ENCODE measurements around the gene PLPP6. TPM values are rescaled to one million over a fixed set of nuclear protein-coding genes. Genes with fewer than 3 reads are reported as not detected.

The PLPP6 gene
- total RNA-seq: 1 to 10 TPM; 5.2 to 7.0 (median 6.1) TPM

DNA sequence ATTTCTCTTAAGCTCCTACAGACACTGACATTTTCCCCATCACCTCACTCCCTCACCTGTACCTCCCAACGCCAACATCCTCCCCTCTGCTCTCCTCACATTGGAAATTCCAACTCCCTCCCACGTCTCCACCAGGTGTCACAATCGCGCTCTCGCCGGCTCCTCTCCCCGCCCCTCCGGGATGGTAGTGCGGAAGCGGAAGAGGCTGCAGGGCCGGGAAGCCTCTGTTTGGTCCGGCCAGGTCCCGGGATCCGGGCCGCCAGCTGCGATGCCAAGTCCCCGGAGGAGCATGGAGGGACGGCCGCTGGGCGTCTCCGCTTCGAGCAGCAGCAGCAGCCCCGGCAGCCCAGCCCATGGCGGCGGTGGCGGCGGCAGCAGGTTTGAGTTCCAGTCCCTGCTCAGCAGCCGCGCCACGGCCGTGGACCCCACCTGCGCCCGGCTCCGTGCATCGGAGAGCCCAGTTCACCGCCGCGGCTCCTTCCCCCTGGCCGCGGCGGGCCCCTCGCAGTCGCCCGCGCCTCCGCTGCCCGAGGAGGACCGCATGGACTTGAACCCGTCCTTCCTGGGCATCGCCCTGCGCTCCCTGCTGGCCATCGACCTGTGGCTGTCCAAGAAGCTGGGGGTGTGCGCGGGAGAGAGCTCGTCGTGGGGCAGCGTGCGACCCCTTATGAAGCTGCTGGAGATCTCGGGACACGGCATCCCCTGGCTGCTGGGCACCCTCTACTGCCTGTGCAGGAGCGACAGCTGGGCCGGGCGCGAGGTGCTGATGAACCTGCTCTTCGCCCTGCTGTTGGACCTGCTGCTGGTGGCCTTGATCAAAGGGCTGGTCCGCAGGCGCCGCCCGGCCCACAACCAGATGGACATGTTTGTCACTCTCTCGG is at the start of gene PLPP6:
Gene PLPP6, plus strand, starts transcription at position 187 of the 881 bp plus-strand sequence. Its CDS starts 82 bp downstream, at position 269.
- TF ChIP-seq CTCF (IDR thresholded peaks at IDR 0.05; ENCODE audit: low read depth): no peak

DNA sequence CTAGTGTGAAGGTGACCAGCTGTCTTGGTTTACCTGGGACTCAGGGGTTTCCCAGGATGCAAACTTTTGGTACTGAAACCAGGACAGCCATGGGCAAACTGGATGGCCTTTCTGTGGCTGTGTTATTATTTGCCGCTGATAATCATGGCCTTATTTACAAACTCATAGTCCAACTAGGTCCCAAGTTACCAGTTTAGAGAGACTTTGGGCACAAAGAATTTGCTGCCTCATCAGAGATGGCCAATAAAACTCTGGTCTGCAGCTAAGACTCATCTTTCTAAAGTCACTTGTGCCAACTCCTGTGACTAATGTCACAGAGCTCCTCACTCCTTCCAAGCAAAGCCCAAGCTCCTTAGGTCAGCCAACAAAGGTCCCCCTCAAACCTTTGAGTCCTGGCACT is 47.5 kb upstream of the PLPP6 start:
- no peak for TF ChIP-seq CTCF (IDR thresholded peaks at IDR 0.05; ENCODE audit: low read depth)

GRCh38 chr9:4615251-4615650 is 46.8 kb upstream of the PLPP6 start:
- no peak for TF ChIP-seq CTCF (IDR thresholded peaks at IDR 0.05; ENCODE audit: low read depth)

GRCh38 chr9:4615778-4616177 is 46.3 kb upstream of the PLPP6 start:
- no peak for TF ChIP-seq CTCF (IDR thresholded peaks at IDR 0.05; ENCODE audit: low read depth)

DNA sequence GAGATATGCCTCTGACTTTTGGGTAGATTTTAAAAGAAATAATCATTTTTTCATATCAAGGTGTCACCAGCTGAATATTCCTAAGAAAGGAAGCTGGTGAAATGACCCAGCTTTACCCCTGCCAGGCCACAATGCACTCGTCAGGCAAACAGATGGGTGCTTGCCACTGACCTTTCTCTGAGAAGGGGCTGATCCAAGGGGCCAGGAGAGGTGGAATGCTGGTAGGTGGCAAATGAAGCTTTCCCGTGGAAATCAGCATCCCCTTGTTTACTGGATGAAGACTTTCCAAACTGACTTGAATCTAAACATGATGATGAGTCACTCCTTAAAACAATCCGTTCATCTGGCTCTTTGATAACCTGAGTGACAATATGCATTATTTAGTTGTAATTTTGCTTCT is 44.3 kb upstream of the PLPP6 start:
- TF ChIP-seq CTCF (IDR thresholded peaks at IDR 0.05; ENCODE audit: low read depth): no peak

DNA sequence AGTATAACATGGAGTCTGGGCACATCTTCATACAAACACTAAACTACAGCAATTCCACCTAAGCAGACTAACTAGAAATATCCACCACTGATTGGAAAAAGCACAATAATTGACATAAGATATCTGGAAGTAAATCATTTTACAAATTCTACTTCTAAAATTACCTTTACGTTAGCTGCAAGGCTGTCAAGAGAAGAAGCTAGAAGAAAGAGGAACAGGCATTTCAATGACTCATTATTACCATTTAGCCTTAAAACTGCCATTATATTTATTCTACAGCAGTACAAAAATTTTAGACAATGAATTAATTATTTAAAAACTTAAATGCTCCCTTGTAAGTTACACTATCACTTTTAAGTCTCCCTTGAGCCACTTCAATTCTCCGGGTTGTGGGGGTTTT is 43.4 kb upstream of the PLPP6 start:
- TF ChIP-seq CTCF (IDR thresholded peaks at IDR 0.05; ENCODE audit: low read depth): no peak

DNA sequence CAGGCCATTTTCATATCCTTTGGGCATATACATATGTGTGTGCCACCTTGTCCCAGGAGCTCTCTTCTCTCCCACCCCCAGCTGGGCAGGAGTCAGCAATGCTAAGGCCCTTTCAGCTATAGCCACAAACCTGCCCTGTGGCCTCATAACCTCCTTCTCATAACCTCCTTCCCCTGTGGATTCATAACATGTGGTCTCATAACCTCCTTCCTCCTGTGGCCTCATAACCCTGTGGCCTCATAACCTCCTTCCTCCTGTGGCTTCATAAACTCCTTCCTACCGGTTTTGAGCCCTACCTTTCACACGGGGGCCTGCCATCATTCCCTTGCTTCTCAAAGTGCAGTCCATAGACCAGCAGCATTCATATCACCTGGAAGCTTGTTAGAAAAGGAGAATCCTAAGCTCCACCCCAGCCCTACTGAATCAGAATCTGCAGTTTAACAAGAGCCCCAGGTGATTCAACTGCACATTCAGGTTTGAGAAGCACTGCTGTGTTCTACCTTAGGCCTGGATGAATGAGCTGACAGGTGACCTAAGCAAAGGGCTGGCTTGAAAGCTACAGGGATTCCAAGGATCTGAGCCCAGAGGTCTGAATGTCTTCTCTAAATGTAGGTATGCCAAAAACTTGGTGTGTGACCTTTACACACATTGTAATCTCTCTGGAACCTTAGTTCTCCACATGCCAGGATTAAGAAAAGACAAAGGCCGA is 41.9 kb upstream of the PLPP6 start:
- TF ChIP-seq CTCF (IDR thresholded peaks at IDR 0.05; ENCODE audit: low read depth): no peak

Measured in subcutaneous adipose tissue (tissue), 4 donors.